ENCODE measurements around the gene GRIN2A.
A peak's percentile ranks its signal among the peaks of the same experiment; 100 is the strongest.

The GRIN2A gene

DNA sequence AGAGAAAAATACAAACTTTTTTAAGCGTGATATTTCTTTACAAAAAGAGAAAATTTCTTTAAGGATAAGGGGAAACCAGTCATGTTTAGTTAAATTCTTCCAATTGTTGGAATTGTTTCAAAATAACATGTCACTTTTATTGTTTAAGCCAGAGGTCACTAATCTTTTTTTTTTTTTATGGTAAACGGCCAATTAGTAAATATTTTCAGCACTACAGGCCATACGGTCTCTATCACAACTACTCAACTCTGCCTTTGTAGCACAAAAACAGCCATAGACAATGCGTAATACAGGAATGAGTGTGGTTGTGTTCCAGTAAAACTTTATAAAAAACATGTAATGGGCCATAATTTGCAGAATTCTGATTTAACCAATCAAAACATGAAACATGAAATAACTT lies 401.4 kb downstream of the GRIN2A start:
- DNase-seq: no peak
- Mint-ChIP-seq H3K27me3 (ENCODE audit: low read depth, poor library complexity) (peaks cover 3% of the 10 kb centered on the region), H3K36me3 (ENCODE audit: low read depth) (no peaks in the 10 kb centered on the region), H3K9me3 (peaks cover 4% of the 10 kb centered on the region), H3K27ac (no peak overlapping the region), H3K4me3 (no peak overlapping the region), H3K4me1 (peaks cover 14% of the 10 kb centered on the region)
- TF ChIP-seq, protein P1, sequence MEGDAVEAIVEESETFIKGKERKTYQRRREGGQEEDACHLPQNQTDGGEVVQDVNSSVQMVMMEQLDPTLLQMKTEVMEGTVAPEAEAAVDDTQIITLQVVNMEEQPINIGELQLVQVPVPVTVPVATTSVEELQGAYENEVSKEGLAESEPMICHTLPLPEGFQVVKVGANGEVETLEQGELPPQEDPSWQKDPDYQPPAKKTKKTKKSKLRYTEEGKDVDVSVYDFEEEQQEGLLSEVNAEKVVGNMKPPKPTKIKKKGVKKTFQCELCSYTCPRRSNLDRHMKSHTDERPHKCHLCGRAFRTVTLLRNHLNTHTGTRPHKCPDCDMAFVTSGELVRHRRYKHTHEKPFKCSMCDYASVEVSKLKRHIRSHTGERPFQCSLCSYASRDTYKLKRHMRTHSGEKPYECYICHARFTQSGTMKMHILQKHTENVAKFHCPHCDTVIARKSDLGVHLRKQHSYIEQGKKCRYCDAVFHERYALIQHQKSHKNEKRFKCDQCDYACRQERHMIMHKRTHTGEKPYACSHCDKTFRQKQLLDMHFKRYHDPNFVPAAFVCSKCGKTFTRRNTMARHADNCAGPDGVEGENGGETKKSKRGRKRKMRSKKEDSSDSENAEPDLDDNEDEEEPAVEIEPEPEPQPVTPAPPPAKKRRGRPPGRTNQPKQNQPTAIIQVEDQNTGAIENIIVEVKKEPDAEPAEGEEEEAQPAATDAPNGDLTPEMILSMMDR (IDR thresholded peaks at IDR 0.05): no peak

GRCh38 chr16:9778849-9779248 lies 403.4 kb downstream of the GRIN2A start:
- H3K27ac Mint-ChIP-seq: peak overlapping the region; percentile 24
- peaks cover 3% of the 10 kb centered on the region for H3K9me3 Mint-ChIP-seq
- H3K4me1 Mint-ChIP-seq: peaks cover 20% of the 10 kb centered on the region
- no peaks in the 10 kb centered on the region for H3K36me3 Mint-ChIP-seq (ENCODE audit: low read depth)
- H3K4me3 Mint-ChIP-seq: no peak overlapping the region
- DNase-seq: no peak
- TF ChIP-seq, protein P1 (IDR thresholded peaks at IDR 0.05): no peak
- H3K27me3 Mint-ChIP-seq (ENCODE audit: low read depth, poor library complexity): peaks cover 6% of the 10 kb centered on the region

- TF ChIP-seq, protein P1 (IDR thresholded peaks at IDR 0.05): no peak
- no peak overlapping the region for H3K27ac Mint-ChIP-seq
- peaks cover 31% of the 10 kb centered on the region for H3K4me1 Mint-ChIP-seq
- H3K36me3 Mint-ChIP-seq (ENCODE audit: low read depth): no peaks in the 10 kb centered on the region
- H3K9me3 Mint-ChIP-seq: no peaks in the 10 kb centered on the region
- DNase-seq: no peak
- no peak overlapping the region for H3K4me3 Mint-ChIP-seq
- peaks cover 6% of the 10 kb centered on the region for H3K27me3 Mint-ChIP-seq (ENCODE audit: low read depth, poor library complexity)
Measured at GRCh38 chr16:9775998-9776397, 406.2 kb downstream of the GRIN2A start.

GRCh38 chr16:9773289-9773688 lies 408.9 kb downstream of the GRIN2A start:
- no peaks in the 10 kb centered on the region for H3K36me3 Mint-ChIP-seq (ENCODE audit: low read depth)
- no peaks in the 10 kb centered on the region for H3K9me3 Mint-ChIP-seq
- TF ChIP-seq, protein P1 (IDR thresholded peaks at IDR 0.05): no peak
- H3K27ac Mint-ChIP-seq: peak overlapping the region; percentile 19
- peaks cover 3% of the 10 kb centered on the region for H3K27me3 Mint-ChIP-seq (ENCODE audit: low read depth, poor library complexity)
- peaks cover 16% of the 10 kb centered on the region for H3K4me1 Mint-ChIP-seq
- no peak for DNase-seq
- no peak overlapping the region for H3K4me3 Mint-ChIP-seq

- Mint-ChIP-seq H3K9me3 (no peaks in the 10 kb centered on the region), H3K36me3 (ENCODE audit: low read depth) (no peaks in the 10 kb centered on the region), H3K27ac (peak overlapping the region; percentile 19), H3K4me3 (no peak overlapping the region), H3K4me1 (peaks cover 16% of the 10 kb centered on the region), H3K27me3 (ENCODE audit: low read depth, poor library complexity) (peaks cover 3% of the 10 kb centered on the region)
- no peak for DNase-seq
- TF ChIP-seq, protein P1 (IDR thresholded peaks at IDR 0.05): no peak
Measured at GRCh38 chr16:9772526-9773225, 409.6 kb downstream of the GRIN2A start.

GRCh38 chr16:9766891-9767290 lies 415.3 kb downstream of the GRIN2A start:
- H3K27ac Mint-ChIP-seq: no peak overlapping the region
- no peak overlapping the region for H3K4me3 Mint-ChIP-seq
- TF ChIP-seq, protein P1 (IDR thresholded peaks at IDR 0.05): no peak
- DNase-seq: no peak
- H3K4me1 Mint-ChIP-seq: no peaks in the 10 kb centered on the region
- peaks cover 12% of the 10 kb centered on the region for H3K36me3 Mint-ChIP-seq (ENCODE audit: low read depth)
- H3K27me3 Mint-ChIP-seq (ENCODE audit: low read depth, poor library complexity): no peaks in the 10 kb centered on the region
- H3K9me3 Mint-ChIP-seq: no peaks in the 10 kb centered on the region

Data from nephron progenitor cell (in vitro differentiated cells).